ENCODE data around the gene KCNC4.
A peak's percentile ranks its signal among the peaks of the same experiment; 100 is the strongest.

The KCNC4 gene

GRCh38 chr1:110210604-110211495 lies 736 bp downstream of the KCNC4 start:
- TF ChIP-seq CTCF (IDR thresholded peaks at IDR 0.05; ENCODE audit: poor library complexity, severe bottlenecking), result no peak
- DNase-seq (ENCODE audit: low spot score) (no peak), ATAC-seq (ENCODE audit: low read depth) (peak; percentile 26)
- H3K9me3 ChIP-seq (ENCODE audit: severe bottlenecking), result no peaks in the 10 kb centered on the region
- no peak overlapping the region for H3K27ac ChIP-seq (ENCODE audit: poor library complexity, severe bottlenecking)
- H3K36me3 ChIP-seq (ENCODE audit: low read depth), result no peaks in the 10 kb centered on the region
- peaks cover 10% of the 10 kb centered on the region for H3K27me3 ChIP-seq (ENCODE audit: insufficient read depth, poor library complexity, severe bottlenecking)
- H3K4me1 ChIP-seq (ENCODE audit: insufficient read depth, poor library complexity, severe bottlenecking), result no peaks in the 10 kb centered on the region
- peak overlapping the region; percentile 83 for H3K4me3 ChIP-seq (ENCODE audit: severe bottlenecking)

GRCh38 chr1:110211496-110212168 lies 1.5 kb downstream of the KCNC4 start:
- DNase-seq (ENCODE audit: low spot score) (no peak), ATAC-seq (ENCODE audit: low read depth) (no peak)
- Histone ChIP-seq H3K4me3 (ENCODE audit: severe bottlenecking) (peak overlapping the region; percentile 83), H3K9me3 (ENCODE audit: severe bottlenecking) (no peaks in the 10 kb centered on the region), H3K27me3 (ENCODE audit: insufficient read depth, poor library complexity, severe bottlenecking) (peaks cover 10% of the 10 kb centered on the region), H3K4me1 (ENCODE audit: insufficient read depth, poor library complexity, severe bottlenecking) (no peaks in the 10 kb centered on the region), H3K36me3 (ENCODE audit: low read depth) (no peaks in the 10 kb centered on the region), H3K27ac (ENCODE audit: poor library complexity, severe bottlenecking) (no peak overlapping the region)
- no peak for TF ChIP-seq CTCF (IDR thresholded peaks at IDR 0.05; ENCODE audit: poor library complexity, severe bottlenecking)

- peak; percentile 29 for DNase-seq (ENCODE audit: low spot score)
- Histone ChIP-seq H3K4me3 (ENCODE audit: severe bottlenecking) (no peak overlapping the region), H3K4me1 (ENCODE audit: insufficient read depth, poor library complexity, severe bottlenecking) (no peaks in the 10 kb centered on the region), H3K27ac (ENCODE audit: poor library complexity, severe bottlenecking) (no peak overlapping the region), H3K36me3 (ENCODE audit: low read depth) (no peaks in the 10 kb centered on the region), H3K9me3 (ENCODE audit: severe bottlenecking) (no peaks in the 10 kb centered on the region), H3K27me3 (ENCODE audit: insufficient read depth, poor library complexity, severe bottlenecking) (peaks cover 10% of the 10 kb centered on the region)
- no peak for ATAC-seq (ENCODE audit: low read depth)
- no peak for TF ChIP-seq CTCF (IDR thresholded peaks at IDR 0.05; ENCODE audit: poor library complexity, severe bottlenecking)
These were observed 2.3 kb downstream of the KCNC4 start for GRCh38 chr1:110212169-110213142.

GRCh38 chr1:110213143-110213540 lies 3.0 kb downstream of the KCNC4 start:
- no peak for TF ChIP-seq CTCF (IDR thresholded peaks at IDR 0.05; ENCODE audit: poor library complexity, severe bottlenecking)
- Histone ChIP-seq H3K27me3 (ENCODE audit: insufficient read depth, poor library complexity, severe bottlenecking) (peaks cover 10% of the 10 kb centered on the region), H3K4me3 (ENCODE audit: severe bottlenecking) (no peak overlapping the region), H3K36me3 (ENCODE audit: low read depth) (no peaks in the 10 kb centered on the region), H3K4me1 (ENCODE audit: insufficient read depth, poor library complexity, severe bottlenecking) (no peaks in the 10 kb centered on the region), H3K9me3 (ENCODE audit: severe bottlenecking) (no peaks in the 10 kb centered on the region), H3K27ac (ENCODE audit: poor library complexity, severe bottlenecking) (no peak overlapping the region)
- ATAC-seq (ENCODE audit: low read depth) (no peak), DNase-seq (ENCODE audit: low spot score) (no peak)
